ENCODE results near the gene ANGPTL1.

ANGPTL1 gene, protein sequence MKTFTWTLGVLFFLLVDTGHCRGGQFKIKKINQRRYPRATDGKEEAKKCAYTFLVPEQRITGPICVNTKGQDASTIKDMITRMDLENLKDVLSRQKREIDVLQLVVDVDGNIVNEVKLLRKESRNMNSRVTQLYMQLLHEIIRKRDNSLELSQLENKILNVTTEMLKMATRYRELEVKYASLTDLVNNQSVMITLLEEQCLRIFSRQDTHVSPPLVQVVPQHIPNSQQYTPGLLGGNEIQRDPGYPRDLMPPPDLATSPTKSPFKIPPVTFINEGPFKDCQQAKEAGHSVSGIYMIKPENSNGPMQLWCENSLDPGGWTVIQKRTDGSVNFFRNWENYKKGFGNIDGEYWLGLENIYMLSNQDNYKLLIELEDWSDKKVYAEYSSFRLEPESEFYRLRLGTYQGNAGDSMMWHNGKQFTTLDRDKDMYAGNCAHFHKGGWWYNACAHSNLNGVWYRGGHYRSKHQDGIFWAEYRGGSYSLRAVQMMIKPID

DNA sequence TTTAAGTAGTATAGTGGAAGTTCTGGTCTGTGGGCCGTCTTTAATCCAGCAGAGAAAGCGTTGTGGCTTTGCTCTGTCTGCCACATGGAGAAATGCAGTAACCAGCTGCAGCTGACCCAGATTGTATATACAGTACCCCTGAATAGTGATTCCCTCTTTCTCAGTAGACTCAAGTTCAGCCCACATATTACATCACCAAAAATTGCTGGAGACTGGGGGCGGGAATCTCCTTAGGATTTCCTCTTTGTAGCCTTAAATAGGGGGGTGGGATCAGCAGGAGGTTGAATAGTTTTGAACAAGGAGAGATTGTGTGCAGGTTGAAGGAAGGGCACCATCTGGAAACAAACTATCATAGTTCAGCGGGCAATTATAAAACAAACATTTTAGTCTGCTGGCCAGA lies at the start of gene ANGPTL1:
Gene ANGPTL1, minus strand, starts transcription at position 134 of the 400 bp plus-strand sequence. CDS start 5,301 bp downstream, outside the sequence.
- peak; percentile 43 for DNase-seq

DNA sequence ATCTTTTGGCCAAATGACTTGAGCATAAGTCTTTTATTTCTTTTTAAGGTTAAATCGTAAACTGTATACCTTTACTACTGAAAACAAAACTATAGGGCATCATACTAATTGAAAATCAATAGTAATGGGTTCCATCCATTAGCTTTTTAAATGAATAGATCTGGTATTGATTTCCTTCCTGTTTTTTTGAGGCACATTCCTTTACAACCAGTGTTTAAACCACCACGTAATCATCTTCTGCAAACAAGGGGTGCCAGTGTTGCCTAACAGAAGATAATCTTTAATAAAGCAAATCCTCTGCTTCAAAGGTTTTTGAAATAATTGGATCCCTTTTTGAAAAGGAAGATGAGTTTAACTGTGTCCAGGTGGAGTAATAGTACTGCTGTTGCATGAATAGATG lies 48.7 kb upstream of the ANGPTL1 start:
- no peak for DNase-seq

DNA sequence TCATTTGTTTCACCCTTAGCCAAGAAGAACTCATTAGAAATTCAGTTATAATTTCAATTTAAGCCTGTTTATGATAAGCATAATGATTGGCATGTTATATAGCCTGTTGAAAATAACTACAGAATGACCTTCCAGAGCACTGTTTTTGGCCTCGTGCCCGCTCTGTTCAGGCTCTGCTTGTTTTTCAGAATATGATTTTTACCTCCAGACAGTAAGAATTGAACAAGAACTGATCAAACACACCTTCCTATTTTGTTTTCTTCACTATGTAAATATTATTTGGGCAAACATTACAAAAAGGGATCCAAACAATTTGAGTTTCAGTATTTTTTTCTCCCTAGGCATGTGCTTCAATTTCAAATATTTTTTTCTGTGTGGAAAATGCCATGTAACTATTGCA lies 48.1 kb upstream of the ANGPTL1 start:
- no peak for DNase-seq

DNA sequence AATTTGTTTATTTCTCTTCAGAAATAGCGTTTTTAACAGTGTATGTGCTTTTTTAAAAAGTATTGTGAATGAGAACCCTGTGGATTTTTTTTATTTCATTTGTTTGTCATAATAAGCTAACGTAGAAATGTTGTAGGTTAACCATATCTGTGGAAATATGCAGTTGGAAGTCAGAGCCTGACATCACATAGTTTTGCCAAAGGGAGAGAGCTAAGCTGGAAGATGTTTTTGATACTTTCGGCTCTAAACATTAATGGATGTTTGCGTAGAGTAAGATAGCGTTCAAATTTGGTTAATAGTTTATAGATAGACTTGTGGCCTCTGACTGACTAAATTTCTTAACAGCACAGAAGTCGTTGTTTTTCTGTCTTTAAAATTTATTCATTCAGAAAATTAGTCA lies 47.4 kb upstream of the ANGPTL1 start:
- no peak for DNase-seq

DNA sequence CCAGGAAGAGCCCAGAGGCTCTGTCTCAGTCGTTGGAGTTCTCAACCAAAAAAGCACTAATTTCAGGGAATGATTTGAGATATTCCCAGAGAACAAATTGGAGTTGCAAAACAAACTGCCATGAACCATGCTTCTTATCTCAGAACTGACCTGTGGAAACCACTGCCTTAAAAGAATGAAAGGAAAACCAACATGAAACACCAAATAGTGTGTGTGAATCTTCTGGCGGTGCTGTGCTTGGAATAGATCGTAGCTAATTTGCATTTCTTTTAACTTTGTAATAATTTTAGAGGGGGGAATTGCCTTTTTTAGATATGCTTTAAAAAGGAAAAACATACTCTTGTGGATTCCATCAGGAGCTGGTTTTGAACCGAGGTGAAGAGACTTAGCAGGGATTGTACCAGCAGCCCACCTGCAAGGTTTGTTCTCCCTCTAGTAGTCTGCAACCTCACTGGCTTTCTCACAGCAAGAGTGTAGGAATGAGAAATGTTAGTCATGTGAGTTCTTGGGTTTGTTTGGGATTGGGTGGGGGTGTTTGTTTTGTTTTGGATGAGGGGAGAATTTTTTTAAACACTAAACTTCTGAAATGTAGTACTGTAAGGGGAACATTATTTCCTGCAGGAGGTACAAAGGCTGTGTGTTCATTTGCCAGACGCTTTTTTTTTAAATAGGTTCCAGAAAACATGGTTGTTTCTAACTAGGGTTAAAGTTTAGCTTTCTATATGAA lies 45.7 kb upstream of the ANGPTL1 start:
- DNase-seq, result no peak

DNA sequence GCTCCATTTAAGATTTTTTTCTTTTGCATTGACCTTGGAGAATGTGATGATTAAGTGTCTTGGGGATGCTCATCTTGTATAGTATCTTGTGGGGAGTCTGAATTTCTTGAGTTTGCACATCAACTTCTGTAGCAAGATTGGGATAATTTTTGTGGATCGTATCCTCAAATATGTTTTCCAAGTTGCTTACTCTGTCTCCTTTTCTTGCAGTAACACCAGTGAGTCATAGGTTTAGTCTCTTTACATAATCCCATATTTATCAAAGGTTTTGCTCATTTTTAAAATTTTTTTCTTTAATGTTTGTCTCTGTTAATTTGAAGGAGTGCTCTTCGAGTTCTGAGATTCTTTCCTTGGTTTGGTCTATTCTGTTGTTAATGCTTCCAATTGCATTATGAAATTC lies 41.7 kb upstream of the ANGPTL1 start:
- DNase-seq, result no peak

DNA sequence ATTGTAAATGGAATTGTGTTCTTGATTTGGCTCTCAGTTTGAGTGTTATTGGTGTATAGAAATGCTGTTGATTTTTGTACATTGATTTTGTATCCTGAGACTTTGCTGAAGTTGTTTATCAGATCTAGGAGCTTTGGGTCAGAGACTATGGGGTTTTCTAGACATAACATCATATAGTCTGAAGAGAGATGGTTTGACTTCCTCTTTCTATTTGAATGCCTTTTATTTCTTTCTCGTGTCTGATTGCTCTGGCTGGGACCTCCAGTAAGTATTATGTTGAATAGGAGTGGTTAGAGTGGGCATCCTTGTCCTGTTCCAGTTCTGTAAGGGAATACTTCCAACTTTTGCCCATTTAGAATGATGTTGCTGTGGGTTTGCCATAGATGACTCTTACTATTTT lies 39.1 kb upstream of the ANGPTL1 start:
- DNase-seq, result peak; percentile 28

DNA sequence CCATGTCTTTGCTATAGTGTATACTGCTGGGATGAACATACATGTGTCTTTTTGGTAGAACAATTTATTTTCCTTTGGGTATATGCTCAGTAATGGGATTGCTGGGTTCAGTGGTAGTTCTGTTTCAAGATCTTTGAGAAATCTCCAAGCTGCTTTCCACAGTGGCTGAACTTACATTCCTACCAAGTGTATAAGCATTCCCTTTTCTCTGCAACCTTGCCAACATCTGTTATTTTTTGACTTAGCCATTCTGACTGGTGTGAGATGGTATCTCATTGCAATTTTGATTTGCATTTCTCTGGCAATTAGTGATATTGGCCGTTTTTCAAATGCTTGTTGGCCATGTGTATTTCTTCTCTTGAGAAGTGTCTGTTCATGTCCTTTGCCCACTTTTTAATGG lies 37.5 kb upstream of the ANGPTL1 start:
- DNase-seq, result no peak

DNA sequence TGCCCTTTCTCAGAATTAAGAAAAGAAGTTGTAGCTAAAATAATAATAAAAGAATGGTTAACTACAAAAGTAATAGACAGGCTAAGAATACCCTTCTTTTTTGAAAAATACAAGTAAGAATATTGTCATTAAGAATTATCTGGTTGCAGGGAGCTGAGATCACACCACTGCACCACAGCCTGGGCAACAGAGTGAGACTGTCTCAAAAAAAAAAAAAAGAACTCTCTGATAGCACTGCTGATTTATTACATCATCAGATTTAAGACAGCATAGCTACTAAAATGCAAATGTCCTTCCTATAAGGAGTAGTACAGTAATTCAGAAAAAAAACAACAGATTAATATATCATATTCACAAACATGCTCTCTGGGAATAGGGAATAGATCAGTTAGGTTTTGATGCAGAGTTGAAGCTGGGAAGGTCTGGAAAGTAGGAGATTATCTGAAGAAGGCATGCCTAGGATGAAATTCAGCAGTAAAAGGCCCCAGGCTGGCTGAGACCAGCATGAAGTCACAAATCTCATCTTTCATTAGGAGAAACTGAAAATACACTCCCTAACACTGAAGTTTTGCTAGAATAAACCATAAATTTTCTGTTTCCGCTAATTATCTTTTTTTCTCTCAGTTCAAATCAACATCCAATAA lies 30.7 kb upstream of the ANGPTL1 start:
- DNase-seq, result no peak

DNA sequence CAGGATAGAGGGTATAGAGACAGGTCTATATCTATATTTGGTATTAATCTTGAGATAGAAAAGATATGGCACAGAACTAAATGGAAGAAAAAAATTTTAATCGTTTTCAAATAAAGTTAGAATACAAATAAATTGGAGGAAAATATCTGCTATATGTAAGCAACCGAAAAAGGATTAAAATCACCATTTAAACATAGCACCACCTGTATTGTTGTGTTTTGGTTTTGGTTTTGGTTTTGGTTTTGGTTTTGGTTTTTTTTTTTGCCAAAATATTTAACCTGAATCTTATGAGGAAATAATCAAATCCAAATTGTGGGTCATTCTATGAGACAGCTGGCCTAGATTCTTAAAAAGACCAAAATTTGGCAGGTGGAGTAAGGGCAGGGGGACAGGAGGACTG lies 28.5 kb upstream of the ANGPTL1 start:
- no peak for DNase-seq

DNA sequence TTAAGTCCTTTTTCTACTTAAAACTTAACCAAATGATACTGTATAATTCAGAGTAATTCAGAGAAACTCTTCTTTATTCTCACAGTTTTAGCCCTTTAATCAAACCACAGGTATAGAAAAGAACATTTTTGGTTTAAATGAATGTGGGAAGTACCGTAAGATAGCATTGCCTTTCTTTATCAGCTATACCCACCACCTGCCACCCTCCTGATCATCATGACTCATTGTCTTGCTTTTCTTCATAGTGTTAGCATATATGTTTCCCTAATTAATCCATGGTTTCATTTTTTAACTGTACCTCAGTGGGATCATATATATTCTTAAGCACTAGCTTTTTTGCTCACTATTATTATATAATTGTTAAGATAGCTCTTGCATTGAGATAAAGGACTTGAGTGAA lies 27.5 kb upstream of the ANGPTL1 start:
- no peak for DNase-seq

DNA sequence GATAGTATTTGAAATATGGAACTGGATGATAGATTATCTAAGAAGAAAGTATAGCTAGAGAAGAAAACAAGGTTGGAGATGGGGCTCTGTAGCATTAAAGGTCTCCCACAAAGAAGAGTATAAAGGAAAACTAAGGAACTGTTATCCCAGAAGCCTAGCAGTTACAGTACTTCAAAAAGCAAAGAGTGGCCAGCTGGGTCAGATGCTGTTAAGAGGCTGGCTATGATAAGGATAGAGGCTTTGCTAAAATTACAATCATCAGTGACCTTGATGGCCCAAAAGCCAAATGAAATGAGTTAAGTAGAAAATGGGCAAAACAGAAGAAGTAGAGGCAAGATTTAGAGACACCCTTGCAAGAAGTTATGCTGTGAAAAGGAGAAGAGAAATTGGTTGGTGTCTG lies 25.1 kb upstream of the ANGPTL1 start:
- DNase-seq, result no peak

DNA sequence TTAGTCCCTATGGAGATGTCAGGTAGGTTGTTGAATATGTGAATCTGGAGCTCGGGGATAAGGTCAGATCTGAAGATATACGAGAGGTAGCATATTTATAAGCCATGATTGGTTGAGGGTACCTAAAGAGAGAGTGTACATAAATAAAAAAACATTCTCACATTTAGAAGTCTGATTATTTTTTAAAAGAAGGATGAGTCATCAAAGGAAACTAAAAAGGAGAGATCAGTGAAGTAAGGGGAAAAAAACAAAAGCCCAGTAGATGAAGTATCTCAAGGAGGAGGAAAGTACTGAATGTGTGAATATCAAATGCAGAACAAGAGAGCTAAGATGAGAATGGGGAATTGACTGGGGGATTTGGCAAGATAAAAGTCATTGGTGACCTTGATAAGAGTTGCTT lies 15.7 kb upstream of the ANGPTL1 start:
- DNase-seq, result no peak

DNA sequence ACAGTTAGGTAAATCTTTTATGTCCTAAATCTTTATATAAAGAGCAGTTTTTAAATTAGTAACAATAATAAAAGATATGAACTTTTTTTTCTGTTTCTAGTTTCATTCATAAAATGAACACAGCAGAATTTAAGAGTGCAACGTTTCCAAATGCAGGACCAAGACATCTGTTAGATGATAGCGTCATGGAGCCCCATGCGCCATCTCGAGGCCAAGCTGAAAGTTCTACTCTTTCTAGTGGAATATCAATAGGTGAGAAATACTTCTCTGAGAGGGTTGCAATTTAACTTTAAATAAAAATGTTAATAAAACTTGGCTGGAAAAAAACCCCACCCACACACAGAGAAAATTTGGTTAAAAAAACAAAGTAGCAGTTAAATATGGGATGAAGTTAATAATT lies 15.0 kb upstream of the ANGPTL1 start:
- no peak for DNase-seq

DNA sequence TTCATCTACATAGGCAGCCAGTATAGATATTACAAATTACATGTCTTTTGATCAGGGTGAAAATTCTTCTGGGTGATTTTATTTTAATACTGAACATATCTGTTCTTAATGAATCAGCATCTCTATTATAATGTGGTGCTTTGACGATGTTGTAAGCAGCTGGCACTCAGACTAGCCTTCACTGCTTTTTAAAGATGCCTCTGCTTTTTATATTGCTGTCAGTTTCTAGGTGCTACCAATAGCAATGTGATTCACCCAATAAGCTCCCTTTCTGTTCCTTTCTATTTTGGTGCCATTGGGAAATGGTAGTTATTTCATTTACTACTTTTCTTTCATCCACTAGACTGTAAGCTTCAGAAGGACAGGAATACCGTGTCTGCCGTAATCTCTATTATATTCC lies 11.1 kb upstream of the ANGPTL1 start:
- no peak for DNase-seq

DNA sequence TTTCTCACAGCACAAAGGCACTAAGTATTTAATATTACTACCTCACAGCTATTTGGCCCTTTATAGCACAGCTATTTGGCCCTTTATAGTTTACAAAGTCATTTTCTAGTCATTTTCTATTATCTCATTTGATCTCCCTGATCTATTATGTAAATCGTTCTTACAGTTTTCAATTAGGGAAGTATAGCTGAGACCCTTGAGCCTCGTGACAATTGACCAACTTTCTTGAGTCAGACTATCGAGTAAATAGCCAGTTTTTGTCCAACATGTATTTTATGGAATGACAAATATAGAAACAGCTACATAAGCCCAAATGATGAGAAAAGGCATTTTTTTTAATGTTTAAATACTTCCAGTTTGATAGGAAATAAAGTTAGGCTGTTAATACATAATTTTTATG lies 7.0 kb upstream of the ANGPTL1 start:
- peak; percentile 18 for DNase-seq

DNA sequence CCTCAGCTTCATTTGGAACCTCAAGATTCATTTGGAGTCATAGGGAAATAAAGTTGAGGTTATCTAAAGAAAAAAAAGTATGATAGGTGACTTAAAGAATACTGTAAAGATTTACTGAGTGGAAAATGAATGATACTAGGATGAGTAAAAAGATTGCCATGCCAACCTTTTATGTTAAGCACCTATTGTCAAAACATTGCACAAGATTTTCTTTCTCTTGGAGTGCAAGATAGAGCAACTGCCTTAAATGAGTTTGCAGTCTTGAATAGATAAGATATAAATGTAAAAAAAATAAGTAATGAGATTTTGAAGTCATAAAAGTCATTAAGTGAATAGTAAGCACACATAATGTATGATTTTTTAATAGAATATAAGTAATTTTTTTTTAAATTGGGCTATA lies 5.1 kb upstream of the ANGPTL1 start:
- no peak for DNase-seq

DNA sequence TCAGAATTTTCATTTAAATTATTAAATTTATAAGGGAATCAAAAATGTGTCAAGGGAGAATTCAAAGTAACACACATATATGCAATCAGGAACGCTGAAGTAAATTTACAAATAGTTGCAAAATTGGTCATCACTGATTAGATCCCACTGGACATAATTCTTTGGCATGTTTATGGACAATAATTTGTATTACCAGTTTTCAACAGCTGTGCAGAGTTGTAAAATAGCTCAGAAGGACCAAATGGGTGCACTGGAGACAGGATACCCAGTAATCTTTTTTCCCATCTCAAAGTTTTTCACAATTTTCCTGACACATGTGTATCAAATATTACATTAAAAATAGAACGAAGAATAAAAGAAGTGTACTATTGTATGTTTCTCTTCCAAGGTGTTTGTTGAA lies 4.1 kb upstream of the ANGPTL1 start:
- DNase-seq, result no peak

DNA sequence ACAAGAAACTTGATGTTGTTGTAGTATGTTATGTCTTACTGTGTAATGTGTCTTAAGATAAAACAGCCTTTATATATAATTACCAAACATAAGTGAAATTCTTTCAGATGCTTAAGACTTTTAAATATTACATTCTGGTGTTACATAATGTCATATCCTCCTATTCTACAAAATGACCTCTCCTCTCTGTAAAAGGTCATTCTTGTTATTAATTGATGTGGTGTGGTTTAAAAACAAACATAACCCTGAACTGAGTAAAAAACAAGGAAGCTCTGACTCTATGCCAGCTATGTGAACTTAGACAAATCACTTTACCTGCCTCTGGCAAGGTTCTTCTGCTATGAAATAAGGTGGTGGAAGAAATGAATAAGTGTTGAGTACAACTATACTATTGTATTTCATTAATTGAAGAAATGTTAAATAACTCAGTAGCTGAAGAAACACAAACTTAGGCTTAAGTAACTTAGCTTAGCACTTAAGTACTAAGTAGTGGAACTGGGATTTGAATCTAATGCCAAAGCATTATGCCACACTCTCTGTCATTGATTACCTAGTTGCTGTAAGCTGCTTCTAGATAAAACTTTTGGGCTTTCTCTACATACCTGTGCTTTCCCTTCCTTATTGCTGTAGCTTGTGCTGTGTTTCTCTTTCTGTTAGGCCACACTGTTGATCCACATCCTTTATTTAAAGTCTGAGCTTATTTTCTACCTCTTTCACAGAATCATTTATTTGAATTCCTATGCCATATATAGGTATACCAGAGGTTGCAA lies 859 bp upstream of the ANGPTL1 start:
- no peak for DNase-seq

DNA sequence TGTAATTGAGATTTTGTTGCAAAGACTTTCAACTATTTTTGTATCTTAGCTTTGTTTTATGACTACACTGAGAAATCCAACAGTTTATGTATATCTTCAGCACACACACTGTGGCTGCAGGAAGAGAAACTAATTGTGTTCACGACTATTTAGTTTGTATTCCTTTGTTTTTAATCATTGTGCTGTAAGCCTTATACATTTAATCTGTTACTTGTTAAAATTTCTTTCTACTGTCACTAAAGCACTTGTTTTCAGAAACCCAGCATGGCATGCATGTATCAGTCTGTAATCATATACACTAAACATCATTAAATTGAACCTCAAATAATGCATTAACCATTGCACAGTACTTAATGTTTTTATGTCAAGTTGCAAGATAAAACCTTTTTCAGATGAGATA lies 656 bp downstream of the ANGPTL1 start:
- no peak for DNase-seq

DNA sequence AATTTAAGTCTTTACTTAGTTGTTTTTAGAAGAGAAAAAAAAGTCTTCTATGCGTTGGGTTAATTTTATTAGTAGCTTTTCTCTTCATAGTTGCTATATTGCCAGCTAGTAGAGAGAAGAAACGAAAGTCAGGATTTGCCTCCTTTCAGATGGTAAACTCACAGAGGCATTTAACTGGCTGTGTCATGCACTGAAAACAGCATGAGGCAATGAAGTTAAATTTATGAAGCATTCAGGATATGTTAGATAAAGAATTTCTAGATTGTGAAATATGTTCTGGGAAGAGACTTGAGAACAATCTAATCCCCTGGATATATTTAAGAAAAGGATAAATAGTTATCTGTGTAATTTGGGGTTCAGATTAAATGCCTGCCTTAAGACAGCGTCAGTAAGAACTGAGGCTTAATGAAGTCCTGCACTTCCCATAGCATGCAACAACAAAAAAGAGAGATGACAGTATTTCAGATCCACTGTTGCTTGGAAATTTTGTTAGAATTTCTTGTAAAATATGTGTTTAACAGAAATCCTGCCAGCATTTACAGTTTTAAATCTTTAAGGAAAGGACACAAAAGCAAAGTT lies 1.7 kb downstream of the ANGPTL1 start:
- no peak for DNase-seq

DNA sequence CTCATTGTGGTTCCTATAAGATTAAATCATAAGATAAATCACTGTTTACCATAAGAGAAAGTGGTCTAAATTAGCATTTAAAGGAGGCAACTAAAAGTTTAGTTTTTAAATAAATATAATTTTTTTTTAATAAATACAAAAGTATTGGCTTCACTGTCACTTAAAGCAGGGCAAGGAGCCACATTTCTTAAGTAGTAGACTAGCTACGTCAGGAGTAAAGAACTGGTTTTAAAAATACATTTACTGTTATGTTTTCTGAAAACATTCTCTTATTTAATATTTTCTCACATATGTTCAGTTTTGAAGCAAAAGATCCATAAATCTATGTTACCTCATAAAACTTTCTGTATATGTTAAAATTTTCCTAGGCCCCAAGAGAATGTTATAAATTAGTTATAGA lies 2.2 kb downstream of the ANGPTL1 start:
- DNase-seq, result no peak

DNA sequence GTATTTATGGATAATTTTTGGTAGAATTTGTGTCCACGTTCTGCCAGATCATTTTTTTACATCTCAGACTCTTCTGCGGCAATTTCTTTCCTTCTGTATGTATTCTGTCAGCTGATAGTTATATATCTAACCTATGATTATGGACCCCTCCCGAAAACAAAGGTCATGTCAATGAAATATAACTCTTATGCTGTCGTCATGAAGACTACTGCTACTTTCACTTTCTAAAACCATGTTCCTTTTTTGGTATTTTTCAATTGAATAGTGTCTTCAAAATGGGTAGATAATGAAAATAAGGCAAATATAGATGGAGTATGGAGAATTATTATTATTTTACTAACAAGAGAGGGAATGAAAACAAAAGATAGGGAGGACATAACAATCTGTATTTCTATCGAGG lies 3.2 kb downstream of the ANGPTL1 start:
- DNase-seq, result peak; percentile 9

Measured in MV-4-11 (cell line).